HG02885 (cell line): ENCODE data around the gene LMTK3.
A peak's percentile ranks its signal among the peaks of the same experiment; 100 is the strongest.

Experiments used
- ATAC-seq: cut with Tn5 transposase; IDR thresholded peaks from one replicate; pipeline ENCODE4 v1.9.1; 2021; ENCODE audit warnings: mild to moderate bottlenecking; ENCODE audit not compliant: unreplicated experiment, poor library complexity

Gene LMTK3

GRCh38 chr19:48474084-48474592 lies 37.5 kb downstream of the LMTK3 start:
- no peak for ATAC-seq

- no peak for ATAC-seq
These were observed 38.3 kb downstream of the LMTK3 start for GRCh38 chr19:48473161-48473966.

- no peak for ATAC-seq
These were observed 39.8 kb downstream of the LMTK3 start for GRCh38 chr19:48471836-48472235.

GRCh38 chr19:48470856-48471255 lies 40.8 kb downstream of the LMTK3 start:
- no peak for ATAC-seq

- no peak for ATAC-seq
These were observed 41.5 kb downstream of the LMTK3 start for GRCh38 chr19:48469934-48470680.

GRCh38 chr19:48469289-48469881 lies 42.2 kb downstream of the LMTK3 start, which contains the start of gene CYTH2:
Gene CYTH2, plus strand, starts transcription at chr19:48469369. Its CDS starts 139 bp downstream, at chr19:48469508.
- ATAC-seq = peak; percentile 18

GRCh38 chr19:48468772-48469288 lies 42.8 kb downstream of the LMTK3 start:
- ATAC-seq = peak; percentile 91

- no peak for ATAC-seq
These were observed 44.9 kb downstream of the LMTK3 start for GRCh38 chr19:48466561-48467325.

GRCh38 chr19:48465215-48465614 lies 46.4 kb downstream of the LMTK3 start:
- ATAC-seq = no peak

GRCh38 chr19:48461982-48462655 lies 49.5 kb downstream of the LMTK3 start:
- ATAC-seq = no peak

GRCh38 chr19:48461651-48461981 lies 50.0 kb downstream of the LMTK3 start:
- no peak for ATAC-seq

GRCh38 chr19:48458016-48458415 lies 53.6 kb downstream of the LMTK3 start:
- ATAC-seq = no peak

GRCh38 chr19:48456864-48457263 lies 54.8 kb downstream of the LMTK3 start:
- no peak for ATAC-seq

- no peak for ATAC-seq
These were observed 55.6 kb downstream of the LMTK3 start for GRCh38 chr19:48455908-48456562.

GRCh38 chr19:48455171-48455907 lies 56.3 kb downstream of the LMTK3 start, which contains the start of gene KCNJ14:
Gene KCNJ14, plus strand, starts transcription at chr19:48455574. Its CDS starts 6,151 bp downstream, at chr19:48461725.
- ATAC-seq = no peak

GRCh38 chr19:48454150-48454730 lies 57.4 kb downstream of the LMTK3 start:
- no peak for ATAC-seq

- no peak for ATAC-seq
These were observed 59.1 kb downstream of the LMTK3 start for GRCh38 chr19:48452289-48453190.
